SIG-M5 treated with dmso at 0.1 percent for 504 hours (cell line): ENCODE results near the gene DNAH17.

Source experiments
- DNase-seq: peaks from one replicate; lab custom pipeline; 2025; ENCODE audit not compliant: unreplicated experiment; lab: John Stamatoyannopoulos, UW

The DNAH17 gene

GRCh38 chr17:78577296-78577695, at the start of gene DNAH17:
TSS of gene DNAH17 (minus strand) at chr17:78577396. CDS start at chr17:78575057, 2,339 bp downstream.
- DNase-seq, result no peak

GRCh38 chr17:78624324-78625151, 47.3 kb upstream of the DNAH17 start:
- DNase-seq, result no peak

- DNase-seq, result no peak
These were observed 46.3 kb upstream of the DNAH17 start for GRCh38 chr17:78623541-78623940.

- DNase-seq, result no peak
These were observed 45.5 kb upstream of the DNAH17 start for GRCh38 chr17:78622491-78623265.

- DNase-seq, result no peak
These were observed 44.7 kb upstream of the DNAH17 start for GRCh38 chr17:78621720-78622490.

- DNase-seq, result no peak
These were observed 42.9 kb upstream of the DNAH17 start for GRCh38 chr17:78620099-78620498.

GRCh38 chr17:78619334-78619733, 42.1 kb upstream of the DNAH17 start:
- no peak for DNase-seq

- no peak for DNase-seq
These were observed 41.3 kb upstream of the DNAH17 start for GRCh38 chr17:78618264-78619066.

- DNase-seq, result no peak
These were observed 40.4 kb upstream of the DNAH17 start for GRCh38 chr17:78617511-78618061.

- no peak for DNase-seq
These were observed 39.8 kb upstream of the DNAH17 start for GRCh38 chr17:78616946-78617345.

- no peak for DNase-seq
These were observed 38.4 kb upstream of the DNAH17 start for GRCh38 chr17:78615631-78616030.

GRCh38 chr17:78613416-78613815, 36.2 kb upstream of the DNAH17 start:
- DNase-seq, result peak; percentile 51

GRCh38 chr17:78611607-78612006, 34.4 kb upstream of the DNAH17 start:
- no peak for DNase-seq

GRCh38 chr17:78610951-78611511, 33.8 kb upstream of the DNAH17 start:
- DNase-seq, result no peak

GRCh38 chr17:78609191-78609641, 32.0 kb upstream of the DNAH17 start:
- no peak for DNase-seq

GRCh38 chr17:78608804-78609186, 31.6 kb upstream of the DNAH17 start:
- DNase-seq, result no peak

GRCh38 chr17:78608122-78608803, 31.1 kb upstream of the DNAH17 start:
- no peak for DNase-seq

- no peak for DNase-seq
These were observed 29.8 kb upstream of the DNAH17 start for GRCh38 chr17:78607038-78607437.

GRCh38 chr17:78605886-78606285, 28.7 kb upstream of the DNAH17 start:
- DNase-seq, result no peak
